WTC11 (cell line): ENCODE measurements around the gene PLIN5. TPM values are rescaled to one million over a fixed set of nuclear protein-coding genes. Genes with fewer than 3 reads are reported as not detected.

Source experiments
- ATAC-seq: fragments of 200-7000 bp; cut with Tn5 transposase; 2 replicates; pipeline ENCODE4 v1.10.0; 2021; ENCODE audit warnings: mild to moderate bottlenecking, moderate library complexity
- CTCF ChIA-PET: fragments of 300-600 bp; sonication (Branson Sonifier 250); formaldehyde crosslinking; loops from one replicate; lab custom pipeline; 2021; ENCODE audit warnings: antibody characterized with exemption; lab: Charles Lee
- POLR2A ChIA-PET: fragments of 350-600 bp; sonication (Branson Sonifier 250); formaldehyde crosslinking; loops from one replicate; lab custom pipeline; 2021; ENCODE audit warnings: antibody characterized with exemption; lab: Charles Lee
- DNase-seq: peaks from one replicate; pipeline ENCODE4 v3.0.0; 2021; ENCODE audit warnings: low spot score
- H3K27ac Mint-ChIP-seq: 2 replicates; pipeline ENCODE4 v1.8.0; 2021; ENCODE audit warnings: mixed read lengths
- H3K27me3 Mint-ChIP-seq: 2 replicates; pipeline ENCODE4 v1.8.0; 2021; ENCODE audit warnings: low read depth, mild to moderate bottlenecking, moderate library complexity, mixed read lengths
- H3K36me3 Mint-ChIP-seq: 2 replicates; pipeline ENCODE4 v1.8.0; 2021; ENCODE audit warnings: mixed read lengths
- H3K4me1 Mint-ChIP-seq: 2 replicates; pipeline ENCODE4 v1.8.0; 2022; ENCODE audit warnings: mixed read lengths
- H3K4me3 Mint-ChIP-seq: 2 replicates; pipeline ENCODE4 v1.8.0; 2021; ENCODE audit warnings: mild to moderate bottlenecking, moderate library complexity, mixed read lengths
- H3K9me3 Mint-ChIP-seq: 2 replicates; pipeline ENCODE4 v1.8.0; 2021; ENCODE audit warnings: mixed read lengths
- CTCF ChIP-seq: fragments of 200-600 bp; IDR thresholded peaks from 2 replicates; pipeline ENCODE4 v1.8.0; 2022; ENCODE audit warnings: antibody characterized with exemption
- ESRRA ChIP-seq: sonication (generic); formaldehyde crosslinking; IDR thresholded peaks from 2 replicates; pipeline ENCODE4 v1.8.1; 2022; ENCODE audit warnings: mild to moderate bottlenecking, missing genetic modification reagents, borderline replicate concordance
- MAX ChIP-seq: sonication (generic); formaldehyde crosslinking; IDR thresholded peaks from 2 replicates; pipeline ENCODE4 v1.8.0; 2022; ENCODE audit warnings: mild to moderate bottlenecking, missing genetic modification reagents
- NFYB ChIP-seq: sonication (generic); formaldehyde crosslinking; conservative IDR thresholded peaks from 2 replicates; pipeline ENCODE4 v1.8.0; 2022; ENCODE audit warnings: low read depth, missing genetic modification reagents
- OVOL2 ChIP-seq: fragments of 250-450 bp; sonication (Bioruptor Pico); IDR thresholded peaks from 2 replicates; pipeline ENCODE4 v1.9.0; 2021; ENCODE audit warnings: mild to moderate bottlenecking, borderline replicate concordance
- SP1 ChIP-seq: sonication (generic); formaldehyde crosslinking; conservative IDR thresholded peaks from 2 replicates; pipeline ENCODE4 v1.8.1; 2022; ENCODE audit warnings: missing genetic modification reagents
- TEAD1 ChIP-seq: sonication (generic); formaldehyde crosslinking; IDR thresholded peaks from 2 replicates; pipeline ENCODE4 v1.8.0; 2022; ENCODE audit warnings: mild to moderate bottlenecking, missing genetic modification reagents
- ZNF281 ChIP-seq: sonication (generic); formaldehyde crosslinking; IDR thresholded peaks from 2 replicates; pipeline ENCODE4 v1.8.0; 2023; ENCODE audit warnings: mild to moderate bottlenecking, missing genetic modification reagents
- total RNA-seq: library from RNA; stranded (reverse); gene quantifications from 3 replicates; pipeline ENCODE4 v1.2.3, GENCODE V29; 2021
- TF ChIP-seq, protein P1 (sequence below): sonication (generic); formaldehyde crosslinking; conservative IDR thresholded peaks from 2 replicates; pipeline ENCODE4 v1.8.1; 2023; ENCODE audit warnings: mild to moderate bottlenecking, low read depth, missing genetic modification reagents, moderate library complexity

The PLIN5 gene
- total RNA-seq, 1 experiment from 2014 or later, result 3.9 TPM

DNA sequence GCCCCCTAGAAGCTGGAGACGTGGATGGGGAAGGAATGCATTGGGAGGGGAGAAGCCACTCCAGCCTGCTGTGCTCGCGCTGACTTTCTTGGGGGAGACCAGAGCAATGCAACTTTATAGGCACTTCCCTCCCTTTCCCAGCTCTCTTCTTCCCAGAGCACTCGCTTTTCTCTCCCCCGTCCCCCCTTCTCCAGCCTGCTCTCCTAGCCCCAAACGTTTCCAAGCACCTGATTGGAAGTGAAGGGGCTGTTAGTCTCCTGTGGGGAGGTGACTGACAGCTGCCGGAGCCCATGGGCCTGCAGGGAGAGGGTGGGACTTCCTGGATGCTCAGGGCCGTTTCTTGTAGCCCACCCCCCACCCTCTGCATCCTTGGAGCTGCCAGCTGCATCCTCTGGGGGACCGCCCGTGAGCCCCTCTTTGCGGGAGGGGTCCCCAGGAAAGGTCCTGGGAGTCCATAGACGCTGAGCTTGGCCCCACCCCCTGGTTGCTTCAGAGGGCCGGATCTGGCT, 60.5 kb downstream of the PLIN5 start:
- Mint-ChIP-seq H3K4me1 (peaks cover 10% of the 10 kb centered on the region), H3K27ac (peak overlapping the region; percentile 95), H3K4me3 (peak overlapping the region; percentile 85), H3K27me3 (no peaks in the 10 kb centered on the region), H3K9me3 (no peaks in the 10 kb centered on the region; the same call in 1 of the 2 replicates)
- DNase-seq, result peak; percentile 83
- CTCF ChIA-PET, result interaction anchor here (0.5 to 6.3 kb wide), 19 partner anchors 15 to 650 kb away, joined by 3 to 79 read pairs (median 4); partner anchors contain the start of gene SH3GL1
- POLR2A ChIA-PET, result interaction anchor here (0.5 to 1.2 kb wide), 5 partner anchors 10 to 373 kb away, joined by 3 to 4 read pairs (median 3); partner anchors contain the start of gene UBXN6
- peak; percentile 54 for ATAC-seq
- TF ChIP-seq ZNF281 (CRISPR knock-in tag) (0 out of 2 replicates have a peak, but pooled peaks have one; percentile 8), MAX (CRISPR knock-in tag) (0 out of 2 replicates have a peak, but pooled peaks have one; percentile 11), ESRRA (CRISPR knock-in tag) (no peak), NFYB (CRISPR knock-in tag) (peak; percentile 92), CTCF (no peak), TEAD1 (CRISPR knock-in tag) (0 out of 2 replicates have a peak, but pooled peaks have one; percentile 8), OVOL2 (CRISPR knock-in tag) (no peak), SP1 (CRISPR knock-in tag) (peak; percentile 42; the same call in 1 of the 2 replicates)
- TF ChIP-seq, all 79 proteins: peak for 5
- H3K36me3 Mint-ChIP-seq, result peaks cover 18% of the 10 kb centered on the region

- TF ChIP-seq, protein P1, sequence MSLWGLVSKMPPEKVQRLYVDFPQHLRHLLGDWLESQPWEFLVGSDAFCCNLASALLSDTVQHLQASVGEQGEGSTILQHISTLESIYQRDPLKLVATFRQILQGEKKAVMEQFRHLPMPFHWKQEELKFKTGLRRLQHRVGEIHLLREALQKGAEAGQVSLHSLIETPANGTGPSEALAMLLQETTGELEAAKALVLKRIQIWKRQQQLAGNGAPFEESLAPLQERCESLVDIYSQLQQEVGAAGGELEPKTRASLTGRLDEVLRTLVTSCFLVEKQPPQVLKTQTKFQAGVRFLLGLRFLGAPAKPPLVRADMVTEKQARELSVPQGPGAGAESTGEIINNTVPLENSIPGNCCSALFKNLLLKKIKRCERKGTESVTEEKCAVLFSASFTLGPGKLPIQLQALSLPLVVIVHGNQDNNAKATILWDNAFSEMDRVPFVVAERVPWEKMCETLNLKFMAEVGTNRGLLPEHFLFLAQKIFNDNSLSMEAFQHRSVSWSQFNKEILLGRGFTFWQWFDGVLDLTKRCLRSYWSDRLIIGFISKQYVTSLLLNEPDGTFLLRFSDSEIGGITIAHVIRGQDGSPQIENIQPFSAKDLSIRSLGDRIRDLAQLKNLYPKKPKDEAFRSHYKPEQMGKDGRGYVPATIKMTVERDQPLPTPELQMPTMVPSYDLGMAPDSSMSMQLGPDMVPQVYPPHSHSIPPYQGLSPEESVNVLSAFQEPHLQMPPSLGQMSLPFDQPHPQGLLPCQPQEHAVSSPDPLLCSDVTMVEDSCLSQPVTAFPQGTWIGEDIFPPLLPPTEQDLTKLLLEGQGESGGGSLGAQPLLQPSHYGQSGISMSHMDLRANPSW (CRISPR knock-in tag), result no peak
- 0 out of 2 replicates have a peak, but pooled peaks have one; percentile 1 for TF ChIP-seq TEAD1 (CRISPR knock-in tag)
- ATAC-seq, result no peak
- H3K27ac Mint-ChIP-seq, result peak overlapping the region; percentile 95
- H3K4me3 Mint-ChIP-seq, result peak overlapping the region; percentile 85
- H3K27me3 Mint-ChIP-seq, result no peaks in the 10 kb centered on the region
- H3K36me3 Mint-ChIP-seq, result peaks cover 18% of the 10 kb centered on the region
- no peaks in the 10 kb centered on the region; the same call in 1 of the 2 replicates for H3K9me3 Mint-ChIP-seq
- POLR2A ChIA-PET, result interaction anchor here (0.6 to 1.2 kb wide), 3 partner anchors 17 to 110 kb away, joined by 3 read pairs; partner anchors contain the start of gene UBXN6
- CTCF ChIA-PET, result interaction anchor here (0.5 to 6.3 kb wide), 18 partner anchors 8 to 336 kb away, joined by 3 to 79 read pairs (median 4); partner anchors contain the start of gene SH3GL1
- H3K4me1 Mint-ChIP-seq, result peaks cover 10% of the 10 kb centered on the region
- no peak for DNase-seq
Observed at GRCh38 chr19:4473763-4474513, 61.1 kb downstream of the PLIN5 start.
